GM21367 (cell line): ENCODE measurements around the gene UROC1.

Source experiments
- ATAC-seq: cut with Tn5 transposase; IDR thresholded peaks from one replicate; pipeline ENCODE4 v1.9.1; 2021; ENCODE audit not compliant: unreplicated experiment

Gene UROC1

GRCh38 chr3:126517291-126517951, at the start of gene UROC1:
Gene UROC1 (minus strand): TSS chr3:126517773. CDS start chr3:126517719, 54 bp downstream.
- no peak for ATAC-seq

- ATAC-seq, result no peak
These were observed 45.2 kb upstream of the UROC1 start for GRCh38 chr3:126562737-126563276.

- no peak for ATAC-seq
These were observed 40.9 kb upstream of the UROC1 start, which contains the start of gene C3orf22 for GRCh38 chr3:126558336-126559071. Gene C3orf22 (minus strand): TSS chr3:126558932. CDS start chr3:126553390, 5,542 bp downstream.

- no peak for ATAC-seq
These were observed 40.2 kb upstream of the UROC1 start for GRCh38 chr3:126557761-126558160.

- no peak for ATAC-seq
These were observed 39.8 kb upstream of the UROC1 start for GRCh38 chr3:126557415-126557745.

GRCh38 chr3:126556637-126557414, 39.3 kb upstream of the UROC1 start:
- no peak for ATAC-seq

- ATAC-seq, result no peak
These were observed 38.4 kb upstream of the UROC1 start for GRCh38 chr3:126555795-126556636.

GRCh38 chr3:126554560-126555525, 37.3 kb upstream of the UROC1 start:
- ATAC-seq, result no peak

- no peak for ATAC-seq
These were observed 35.9 kb upstream of the UROC1 start for GRCh38 chr3:126553284-126554084.

GRCh38 chr3:126552688-126553283, 35.2 kb upstream of the UROC1 start:
- no peak for ATAC-seq

- no peak for ATAC-seq
These were observed 34.5 kb upstream of the UROC1 start for GRCh38 chr3:126551839-126552687.

- ATAC-seq, result no peak
These were observed 33.7 kb upstream of the UROC1 start for GRCh38 chr3:126551121-126551838.

- ATAC-seq, result no peak
These were observed 33.0 kb upstream of the UROC1 start for GRCh38 chr3:126550488-126551051.

GRCh38 chr3:126549861-126550487, 32.4 kb upstream of the UROC1 start:
- ATAC-seq, result no peak

- no peak for ATAC-seq
These were observed 31.2 kb upstream of the UROC1 start for GRCh38 chr3:126548556-126549466.
